ENCODE measurements around the gene BRD3OS.
"Not testable (repeated sequence)": the region's sequence is repeated elsewhere in the genome, so short reads cannot be mapped to it uniquely, and the experiment has no call there.

BRD3OS gene

DNA sequence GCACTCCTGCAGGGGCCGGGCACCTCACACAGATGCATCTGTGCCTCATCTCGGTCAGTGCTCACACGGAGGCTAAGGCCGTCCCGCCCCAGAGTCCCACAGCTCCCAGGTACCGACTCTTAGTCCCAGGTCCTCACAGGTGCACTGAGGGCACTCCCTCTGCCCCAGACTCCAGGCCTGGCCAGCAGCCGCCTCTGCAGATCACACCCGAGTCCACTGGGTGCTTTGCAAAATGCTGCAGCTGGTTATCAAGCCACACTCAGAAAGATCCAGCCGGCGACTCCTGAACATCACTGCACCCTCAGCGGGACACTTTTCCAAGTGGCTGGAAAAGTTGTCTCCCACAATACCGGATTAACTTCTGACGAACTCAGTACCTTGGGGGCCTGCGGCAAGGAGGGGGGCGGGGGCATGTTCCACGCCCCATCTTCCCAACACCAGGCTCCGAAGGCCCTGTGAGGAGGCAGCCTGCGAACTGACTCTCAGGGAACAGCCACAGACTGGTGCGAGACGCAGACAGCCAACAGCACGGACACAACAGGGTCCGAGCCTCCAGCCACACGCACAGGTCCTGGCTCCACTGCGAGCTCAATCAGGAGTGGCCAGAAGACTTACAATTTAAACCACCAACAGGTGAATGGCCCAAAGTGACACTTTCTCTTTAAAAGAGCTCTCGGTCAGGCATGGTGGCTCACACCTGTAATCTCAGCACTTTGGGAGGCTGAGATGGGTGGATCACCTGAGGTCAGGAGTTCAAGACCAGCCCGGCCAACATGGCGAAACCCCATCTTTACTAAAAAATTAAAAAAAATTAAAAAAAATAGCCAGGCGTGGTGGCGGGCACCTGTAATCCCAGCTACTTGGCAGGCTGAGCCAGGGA is 38.5 kb downstream of the BRD3OS start:
- no peak for DNase-seq (ENCODE audit: low read depth)

DNA sequence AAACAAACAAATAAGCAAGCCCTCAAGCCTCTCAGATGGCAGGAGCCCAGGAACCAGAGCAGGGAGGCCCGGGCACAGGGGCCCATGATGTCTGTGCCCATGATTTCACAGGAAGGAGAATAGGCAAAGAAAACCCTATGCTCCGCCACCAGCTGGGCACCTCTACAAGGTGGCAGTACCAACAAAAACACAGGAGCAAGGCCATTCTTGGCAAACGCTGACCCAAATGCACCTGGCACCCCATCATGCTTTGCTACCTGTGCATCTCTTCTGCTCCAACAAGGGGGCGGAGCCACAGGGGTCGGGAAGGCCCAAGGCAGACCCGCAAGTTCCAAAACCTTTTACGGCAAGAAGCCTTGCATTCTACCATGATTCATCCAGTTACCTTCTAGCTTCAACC is 39.4 kb downstream of the BRD3OS start:
- no peak for DNase-seq (ENCODE audit: low read depth)

DNA sequence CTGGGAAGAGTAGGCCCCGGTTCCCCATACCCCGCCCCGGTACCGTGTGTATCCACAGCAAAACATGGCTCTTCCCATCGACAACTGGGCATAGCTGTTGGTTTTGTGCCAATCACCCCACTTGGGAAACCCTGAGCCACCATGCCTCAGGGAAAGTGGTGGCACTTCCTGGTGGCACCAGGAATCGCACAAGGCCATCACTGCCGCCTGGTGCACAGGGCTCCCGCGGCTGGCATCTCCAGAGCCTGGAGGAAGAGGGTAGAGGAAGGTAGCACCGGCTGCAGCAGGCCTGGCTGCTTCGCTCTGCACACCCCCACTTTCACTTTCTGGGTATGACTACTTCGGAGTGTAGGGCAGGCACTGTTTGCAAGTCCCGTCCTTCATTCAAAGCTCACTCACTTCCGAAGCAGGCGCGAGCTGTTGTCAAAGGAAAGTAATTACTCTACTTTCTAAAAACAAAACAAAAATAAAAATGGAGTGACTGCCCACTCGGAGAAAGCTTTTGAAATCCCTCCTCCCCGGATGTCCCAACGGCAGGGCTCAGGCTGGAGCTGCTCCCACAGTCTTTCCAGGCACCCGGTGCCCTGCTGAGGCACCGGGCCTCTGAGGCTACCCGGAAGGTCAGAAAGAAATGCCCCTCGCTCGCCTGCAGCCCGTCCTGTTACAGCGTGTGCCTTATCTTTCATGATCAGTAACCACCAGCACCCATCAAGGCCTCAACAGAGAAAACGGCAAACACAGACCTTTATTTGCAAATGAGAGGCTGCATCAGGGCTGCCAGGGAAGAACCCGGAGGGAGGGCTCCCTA is 40.5 kb downstream of the BRD3OS start:
- DNase-seq (ENCODE audit: low read depth), result peak; percentile 26

DNA sequence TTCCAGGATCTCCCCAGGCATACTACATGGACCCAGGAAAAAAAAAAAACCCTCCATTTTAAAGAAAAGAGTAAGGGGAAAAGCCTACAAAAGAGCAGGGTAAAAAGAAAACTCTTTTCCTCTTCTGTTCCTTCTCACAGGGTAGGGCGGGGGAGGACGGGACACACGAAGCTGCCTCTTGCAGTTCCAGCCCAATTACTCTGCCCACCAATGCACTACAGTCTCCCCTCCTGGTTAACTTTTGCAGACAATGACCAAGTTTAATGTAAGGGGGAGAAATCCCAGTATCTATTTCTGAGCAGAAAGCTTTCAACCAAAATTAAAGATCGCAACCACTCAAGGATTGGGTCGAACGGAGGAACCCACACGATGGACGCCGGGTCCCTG is 41.2 kb downstream of the BRD3OS start:
- DNase-seq (ENCODE audit: low read depth), result no peak

DNA sequence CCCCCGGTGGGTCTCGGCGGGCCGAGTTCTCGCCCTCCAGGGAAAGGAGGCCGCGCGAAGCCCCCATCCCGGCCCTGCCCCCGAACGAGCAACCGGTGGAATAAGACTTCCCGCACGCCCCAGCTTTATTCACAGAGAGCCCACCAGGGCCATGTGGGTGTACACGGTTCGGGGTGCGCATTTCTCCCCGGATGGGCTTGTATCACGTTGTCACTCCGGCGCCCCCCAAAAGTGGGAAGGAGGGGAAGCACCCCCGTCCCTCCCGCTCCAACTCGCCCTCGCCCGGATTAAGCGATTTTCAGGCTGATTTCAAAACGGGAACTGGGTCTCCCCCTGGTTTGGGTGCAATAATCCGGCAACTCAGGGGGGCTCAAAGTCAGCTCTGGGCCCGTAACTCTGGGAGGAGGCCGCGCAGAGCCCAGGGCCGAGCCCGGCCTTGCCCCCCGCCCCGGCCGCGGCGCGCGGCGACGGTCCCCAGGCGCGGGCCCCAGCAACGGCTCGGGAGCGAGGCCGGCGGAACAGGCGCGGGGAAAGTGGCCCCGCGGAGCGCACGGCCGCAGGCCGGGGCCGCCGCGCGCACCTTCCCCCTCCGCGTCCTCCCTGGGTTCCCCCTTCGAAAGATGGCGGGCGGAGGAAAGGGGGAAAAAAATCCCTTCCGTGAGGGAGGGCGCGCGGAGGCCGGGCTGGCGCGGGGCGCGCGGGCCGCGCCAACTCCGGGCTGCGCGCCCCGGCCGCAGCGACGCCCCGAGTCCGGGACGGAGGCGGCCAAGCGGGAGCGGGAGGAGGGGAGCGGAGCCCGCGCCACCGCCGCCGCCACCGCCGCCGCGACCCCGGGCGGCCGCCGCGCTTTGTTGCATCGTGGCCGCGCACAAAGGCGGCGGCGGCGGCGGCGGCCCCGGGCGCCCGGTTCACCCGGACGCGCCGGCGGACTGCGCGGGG is 41.9 kb downstream of the BRD3OS start:
- DNase-seq (ENCODE audit: low read depth), result no peak

DNA sequence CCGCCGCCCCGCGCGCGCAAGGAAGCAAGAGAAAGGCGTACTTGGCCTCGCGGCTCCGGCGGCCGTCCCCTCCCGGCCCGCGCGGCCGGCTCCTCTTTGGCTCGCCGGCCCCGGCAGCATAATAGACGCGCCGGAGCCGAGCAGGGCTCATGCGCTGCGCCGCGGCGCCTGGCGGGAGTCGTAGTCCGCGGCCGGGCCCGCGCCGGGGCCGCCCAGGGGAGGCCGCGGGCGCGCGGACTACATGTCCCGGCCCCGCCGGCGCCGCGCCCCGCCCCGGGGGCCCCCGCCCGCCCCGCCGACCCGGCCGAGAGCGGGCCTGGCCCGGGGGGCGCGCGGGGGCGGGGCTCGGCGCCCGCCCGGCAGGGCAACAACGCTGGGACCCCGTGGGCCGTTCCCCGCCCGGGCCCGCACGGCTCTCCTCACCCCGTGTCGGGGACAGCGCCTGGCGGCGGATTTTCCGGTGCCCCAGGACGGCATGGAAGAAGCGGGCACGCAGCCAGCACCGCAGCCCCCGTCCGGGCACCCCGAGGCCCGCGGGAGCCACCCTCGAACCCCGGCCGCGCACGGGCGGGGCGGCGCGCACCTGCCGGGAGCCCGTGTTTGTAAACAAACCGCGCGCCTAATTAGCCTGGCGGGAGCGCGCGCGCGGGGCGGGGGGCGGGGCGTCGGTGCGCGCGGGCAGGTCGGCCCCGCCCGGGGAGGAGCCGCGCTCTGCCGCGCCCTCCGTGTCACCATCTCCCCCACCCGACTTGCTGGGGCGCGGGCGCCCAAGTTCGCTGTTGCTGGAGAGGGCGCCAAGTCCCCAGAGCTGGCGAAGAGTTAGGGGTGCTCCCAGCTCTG is 42.8 kb downstream of the BRD3OS start, which contains the start of gene BRD3:
TSS of gene BRD3 (minus strand) at position 123 of the 840 bp plus-strand sequence. CDS start 14,549 bp downstream, outside the sequence.
- DNase-seq (ENCODE audit: low read depth), result peak; percentile 62

DNA sequence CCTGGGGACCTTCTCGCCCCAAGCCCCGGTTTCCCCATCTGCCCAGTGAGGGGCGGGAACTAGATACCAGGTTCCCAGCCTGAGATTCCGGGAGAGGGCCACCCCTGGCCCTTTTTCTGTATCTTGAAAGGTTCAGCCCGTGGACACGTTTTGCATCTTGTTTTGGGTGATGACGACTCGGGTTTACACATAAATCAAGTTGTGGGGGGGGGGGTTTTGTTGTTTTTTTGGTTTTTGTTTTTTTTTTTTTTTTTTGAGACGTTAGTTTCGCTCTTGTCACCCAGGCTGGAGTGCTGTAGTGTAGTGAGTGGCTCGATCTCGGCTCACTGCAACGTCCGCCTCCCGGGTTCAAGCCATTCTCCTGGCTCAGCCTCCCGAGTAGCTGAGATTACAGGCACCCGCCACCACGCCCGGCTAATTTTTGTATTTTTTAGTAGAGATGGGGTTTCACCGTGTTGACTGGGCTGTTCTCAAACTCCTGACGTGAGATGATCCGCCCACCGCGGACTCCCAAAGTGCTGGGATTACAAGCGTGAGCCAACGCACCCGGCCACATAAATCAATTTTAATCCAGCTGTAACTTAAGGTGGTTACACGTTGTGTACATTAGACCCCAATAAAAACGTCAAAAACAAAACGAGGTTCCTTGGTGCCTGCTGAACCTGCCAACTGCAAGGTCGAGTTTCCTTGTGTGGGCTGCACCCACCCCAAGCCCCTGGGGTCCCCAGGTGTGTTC is 43.6 kb downstream of the BRD3OS start:
- no peak for DNase-seq (ENCODE audit: low read depth)

DNA sequence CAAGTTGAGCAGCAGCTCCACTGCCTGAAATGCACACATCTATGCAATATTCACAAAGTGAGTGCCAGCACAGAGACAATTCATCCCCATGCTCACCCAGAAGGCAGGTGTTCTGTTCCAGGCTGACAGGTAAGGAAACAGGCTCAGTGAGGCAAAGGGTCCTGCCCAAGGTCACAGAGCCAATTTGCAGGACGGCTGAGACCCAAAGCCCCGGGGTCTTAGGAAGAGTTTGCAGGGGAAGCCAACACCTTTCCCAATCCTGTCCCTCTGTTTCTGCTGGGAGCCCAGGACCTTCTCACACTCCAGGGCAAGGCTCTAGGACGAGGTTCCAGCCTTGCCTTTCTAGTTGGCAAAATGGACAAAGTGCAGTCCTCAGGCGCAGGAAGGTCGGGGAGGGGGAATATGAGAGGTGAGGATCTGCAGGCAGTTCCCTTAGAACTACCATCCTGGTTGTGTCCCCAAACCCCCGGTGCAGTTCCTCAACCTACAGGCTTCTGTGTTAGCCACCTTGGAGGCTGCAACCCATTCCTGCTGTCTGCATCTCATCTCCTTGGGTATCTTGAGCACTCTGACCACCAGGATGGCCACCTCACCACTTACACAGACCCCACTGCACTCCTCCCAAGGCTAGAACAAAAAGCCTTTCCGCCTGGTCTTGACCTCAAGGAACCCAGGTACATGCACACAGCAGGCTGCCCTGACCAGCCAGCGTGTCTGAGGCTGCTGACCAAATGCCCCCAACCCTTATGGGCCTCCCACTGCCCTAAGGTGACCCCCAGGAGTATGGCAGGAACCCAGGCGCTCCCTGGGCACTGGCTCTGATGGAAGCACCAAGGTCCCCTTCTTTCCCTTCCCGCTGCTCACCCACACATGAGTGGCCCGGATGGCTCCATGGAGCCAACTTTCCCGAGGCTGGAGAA is 44.5 kb downstream of the BRD3OS start:
- no peak for DNase-seq (ENCODE audit: low read depth)

DNA sequence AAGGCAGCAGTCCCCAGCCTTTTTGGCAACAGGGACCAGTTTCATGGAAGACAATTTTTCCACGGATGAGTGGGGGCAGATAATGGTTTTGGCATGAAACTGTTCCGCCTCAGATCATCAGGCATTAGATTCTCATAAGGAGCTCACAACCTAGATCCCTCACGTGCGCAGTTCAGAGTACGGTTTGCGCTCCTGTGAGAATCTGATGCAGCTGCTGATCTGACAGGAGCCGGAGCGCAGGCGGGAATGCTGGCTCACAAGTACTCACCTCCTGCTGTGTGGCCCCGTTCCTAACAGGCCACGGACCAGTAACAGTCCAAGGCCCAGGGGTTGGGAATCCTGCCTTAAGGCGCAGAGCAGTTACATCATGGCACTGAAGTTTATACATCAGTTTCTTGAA is 45.9 kb downstream of the BRD3OS start:
- no peak for DNase-seq (ENCODE audit: low read depth)

DNA sequence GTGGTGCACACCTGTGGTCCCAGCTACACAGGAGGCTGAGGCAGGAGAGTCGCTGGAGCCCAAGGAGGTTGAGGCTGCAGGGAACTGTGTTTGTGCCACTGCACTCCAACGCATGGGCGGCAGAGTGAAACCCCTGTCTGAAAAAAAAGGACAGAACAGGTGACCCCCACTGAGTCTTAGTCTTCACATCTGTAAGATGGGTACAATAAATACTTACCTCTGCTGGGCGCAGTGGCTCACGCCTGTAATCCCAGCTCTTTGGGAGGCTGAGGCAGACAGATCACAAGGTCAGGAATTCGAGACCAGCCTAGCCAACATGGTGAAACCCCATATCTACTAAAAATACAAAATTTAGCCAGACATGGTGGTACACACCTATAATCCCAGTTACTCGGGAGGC is 47.4 kb downstream of the BRD3OS start:
- DNase-seq (ENCODE audit: low read depth), result not testable (repeated sequence)

DNA sequence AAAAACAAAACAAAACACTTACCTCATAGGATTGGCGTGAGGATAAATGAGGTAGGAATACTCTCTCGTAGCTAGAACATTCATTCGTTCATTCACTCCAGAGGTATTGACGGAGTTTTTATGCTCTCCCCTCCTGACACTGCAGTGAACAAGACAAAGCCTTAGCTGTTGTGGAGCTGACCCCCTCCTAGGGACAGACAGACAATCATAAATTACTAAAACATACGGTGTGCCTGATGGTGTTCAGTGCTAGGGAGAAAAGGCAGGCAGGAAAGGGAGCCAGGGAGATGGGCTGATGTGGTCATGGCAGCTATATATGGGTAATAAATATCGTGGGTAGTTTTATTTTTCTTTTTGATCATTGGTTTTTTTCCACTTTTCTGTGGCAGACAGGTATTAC is 48.2 kb downstream of the BRD3OS start:
- DNase-seq (ENCODE audit: low read depth), result no peak

DNA sequence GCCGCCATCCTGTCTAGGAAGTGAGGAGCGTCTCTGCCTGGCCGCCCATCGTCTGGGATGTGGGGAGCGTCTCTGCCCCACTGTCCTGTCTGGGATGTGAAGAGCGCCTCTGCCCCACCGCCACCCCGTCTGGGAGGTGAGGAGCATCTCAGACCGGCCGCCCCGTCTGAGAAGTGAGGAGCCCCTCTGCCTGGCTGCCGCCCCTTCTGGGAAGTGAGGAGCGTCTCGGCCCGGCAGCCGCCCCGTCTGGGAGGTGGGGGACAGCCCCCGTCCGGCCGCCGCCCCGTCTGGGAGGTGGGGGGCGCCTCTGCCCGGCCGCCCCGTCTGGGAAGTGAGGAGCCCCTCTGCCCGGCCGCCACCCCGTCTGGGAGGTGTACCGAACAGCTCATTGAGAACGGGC is 50.4 kb downstream of the BRD3OS start:
- not testable (repeated sequence) for DNase-seq (ENCODE audit: low read depth)

DNA sequence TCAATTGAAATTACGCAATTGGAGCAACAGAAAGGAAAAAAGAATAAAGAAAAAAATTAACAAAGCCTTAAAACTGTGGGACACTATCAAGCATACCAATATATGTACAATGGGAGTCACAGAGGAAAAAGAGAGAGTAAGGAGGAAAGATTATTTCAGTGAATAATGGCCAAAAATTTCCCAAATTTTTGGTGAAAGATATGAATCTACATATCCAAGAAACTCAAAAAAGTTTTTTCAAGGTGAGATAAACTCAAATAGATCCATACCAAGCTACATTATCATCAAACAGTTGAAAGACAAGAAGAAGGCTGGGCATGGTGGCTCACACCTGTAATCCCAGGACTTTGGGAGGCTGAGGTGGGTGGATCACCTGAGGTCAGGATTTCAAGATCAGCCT is 51.4 kb downstream of the BRD3OS start:
- no peak for DNase-seq (ENCODE audit: low read depth)

All from stimulated activated CD8-positive, alpha-beta memory T cell treated with anti-CD3 and anti-CD28 coated beads, Interleukin-12 subunit alpha, Interleukin-12 subunit beta, amount 100 ng/mL, for 1 hour (primary cell).